Keratinocyte (primary cell): ENCODE results near the gene FARSB. TPM values are rescaled to one million over a fixed set of nuclear protein-coding genes. Genes with fewer than 3 reads are reported as not detected.

Experiments used
- DNase-seq: peaks from one replicate; pipeline ENCODE4 v3.0.0-alpha.2; 2011; ENCODE audit warnings: low read depth, missing footprints, low spot score
- FAIRE-seq: peaks from 2 replicates; lab custom pipeline; 2011; peaks lifted over from hg19 to GRCh38; lab: Jason Lieb, UNC
- H2AFZ ChIP-seq: 2 replicates; pipeline ENCODE4 v1.6.0; 2012; ENCODE audit warnings: low read length, control low read depth, inconsistent platforms; ENCODE audit not compliant: control insufficient read depth
- H3K27ac ChIP-seq: 2 replicates; pipeline ENCODE4 v1.5.1; 2011; ENCODE audit warnings: low read length; ENCODE audit not compliant: control insufficient read depth, insufficient read depth
- H3K27me3 ChIP-seq: 3 replicates; pipeline ENCODE4 v1.6.0; 2011; ENCODE audit warnings: low read length; ENCODE audit not compliant: control insufficient read depth, insufficient read depth; ENCODE audit errors: extremely low read depth
- H3K36me3 ChIP-seq, 2 experiments: 2 replicates in 1 of 2; 3 replicates in 1 of 2; pipeline ENCODE4 v1.5.1; 2011; ENCODE audit warnings: low read length in 2 of 2, mild to moderate bottlenecking in 1 of 2; ENCODE audit not compliant: control insufficient read depth in 2 of 2, insufficient read depth in 2 of 2; ENCODE audit errors: extremely low read depth in 1 of 2
- H3K4me1 ChIP-seq: 3 replicates; pipeline ENCODE4 v1.5.1; 2011; ENCODE audit warnings: low read length; ENCODE audit not compliant: control insufficient read depth, insufficient read depth; ENCODE audit errors: extremely low read depth
- H3K4me2 ChIP-seq: 3 replicates; pipeline ENCODE4 v1.6.0; 2011; ENCODE audit warnings: low read depth, low read length; ENCODE audit not compliant: control insufficient read depth, insufficient read depth; ENCODE audit errors: extremely low read depth
- H3K4me3 ChIP-seq, 3 experiments: fragments of 200-600 bp in 1 of 3; sonication (generic) in 1 of 3; 2 replicates in 2 of 3; 3 replicates in 1 of 3; pipeline ENCODE4 v1.5.1; 2011 to 2016; ENCODE audit warnings: low read length in 3 of 3, mild to moderate bottlenecking in 3 of 3, control low read depth in 2 of 3, inconsistent platforms in 1 of 3, low read depth in 1 of 3, mixed read lengths in 1 of 3, mixed run types in 1 of 3, moderate library complexity in 1 of 3; ENCODE audit not compliant: control insufficient read depth in 2 of 3, insufficient read depth in 2 of 3; ENCODE audit errors: extremely low read depth in 1 of 3
- H3K79me2 ChIP-seq: 2 replicates; pipeline ENCODE4 v1.6.0; 2012; ENCODE audit warnings: low read length; ENCODE audit not compliant: control insufficient read depth, insufficient read depth
- H3K9ac ChIP-seq: 3 replicates; pipeline ENCODE4 v1.6.0; 2011; ENCODE audit warnings: low read length; ENCODE audit not compliant: control insufficient read depth, insufficient read depth; ENCODE audit errors: extremely low read depth
- H3K9me1 ChIP-seq: 3 replicates; pipeline ENCODE4 v1.6.0; 2011; ENCODE audit warnings: low read length; ENCODE audit not compliant: control insufficient read depth, insufficient read depth; ENCODE audit errors: extremely low read depth
- H3K9me3 ChIP-seq: 2 replicates; pipeline ENCODE4 v1.5.1; 2012; ENCODE audit warnings: low read depth, low read length; ENCODE audit not compliant: control insufficient read depth
- H4K20me1 ChIP-seq: 3 replicates; pipeline ENCODE4 v1.6.0; 2011; ENCODE audit warnings: low read length; ENCODE audit not compliant: control insufficient read depth, insufficient read depth; ENCODE audit errors: extremely low read depth
- EZH2 ChIP-seq: IDR thresholded peaks from one replicate; pipeline ENCODE4 v1.6.1; 2012; ENCODE audit warnings: inconsistent platforms, mild to moderate bottlenecking, low read length, moderate library complexity
- dilution Hi-C: fragments of 300-500 bp; cut with MboI; formaldehyde crosslinking; loops from one replicate; pipeline ENCODE4 v1.7.0; 2020; ENCODE audit warnings: low sequenced_read_pairs; ENCODE audit not compliant: extremely low pct_ligation_motif_present
- polyA plus RNA-seq, 5 experiments: library from polyadenylated mRNA; depleted of rRNA in 3 of 5; stranded (reverse) in 3 of 5; stranded (forward) in 1 of 5; unstranded in 1 of 5; fragments of >200 nt; gene quantifications; 1 replicate in 1 of 5; 2 replicates in 3 of 5; 3 replicates in 1 of 5; pipeline versions ENCODE4 v1.2.1 to v1.2.3, GENCODE V29; 2011 to 2012; ENCODE audit warnings: missing spikeins in 2 of 5, low read depth in 1 of 5, low replicate concordance in 1 of 5
- TF ChIP-seq, protein P1 (sequence below), 3 experiments: IDR thresholded peaks in 1 of 3; conservative IDR thresholded peaks in 1 of 3; optimal IDR thresholded peaks in 1 of 3; 2 replicates in 2 of 3; 3 replicates in 1 of 3; pipeline versions ENCODE3 to v1.5.1; 2011; ENCODE audit warnings: low read length in 3 of 3, mild to moderate bottlenecking in 3 of 3, moderate library complexity in 2 of 3, control low read depth in 1 of 3, inconsistent platforms in 1 of 3; ENCODE audit not compliant: insufficient read depth in 2 of 3; ENCODE audit errors: extremely low read depth in 1 of 3

The FARSB gene
- polyA plus RNA-seq, 1 donor (not counting 4 experiments of a cell fraction or from before 2014, with no cell fraction given): 68.8 TPM

DNA sequence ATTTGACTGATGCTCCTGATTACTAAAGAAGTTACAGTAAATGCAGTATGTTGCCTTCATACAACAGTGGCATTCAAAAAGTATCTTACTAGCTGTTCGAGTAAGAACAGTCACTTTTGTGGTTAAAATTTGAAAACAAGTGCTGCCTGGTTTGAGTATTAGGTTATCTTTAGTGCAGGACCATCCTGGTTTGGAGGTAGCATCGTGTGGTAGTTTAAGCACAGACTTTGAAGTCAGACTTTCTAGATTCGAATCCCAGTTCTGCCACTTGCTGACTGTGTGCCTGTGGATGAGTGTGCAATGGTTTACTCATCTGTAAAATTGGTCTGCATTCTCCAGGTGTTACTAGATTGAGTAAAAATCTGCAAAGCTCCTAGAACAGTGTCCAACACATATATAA lies 134.8 kb downstream of the FARSB start:
- Histone ChIP-seq H3K4me2 (no peak overlapping the region), H3K79me2 (no peaks in the 10 kb centered on the region), H3K9me3 (no peaks in the 10 kb centered on the region), H2AFZ (no peak overlapping the region), H3K4me1 (peaks cover 14% of the 10 kb centered on the region), H3K36me3 (no peaks in the 10 kb centered on the region), H3K27ac (no peak overlapping the region), H3K9ac (no peak overlapping the region), H4K20me1 (no peaks in the 10 kb centered on the region), H3K4me3 (no peak overlapping the region), H3K9me1 (no peaks in the 10 kb centered on the region), H3K27me3 (no peaks in the 10 kb centered on the region)
- FAIRE-seq (no peak), DNase-seq (no peak)
- no peak for TF ChIP-seq EZH2
- TF ChIP-seq, protein P1, sequence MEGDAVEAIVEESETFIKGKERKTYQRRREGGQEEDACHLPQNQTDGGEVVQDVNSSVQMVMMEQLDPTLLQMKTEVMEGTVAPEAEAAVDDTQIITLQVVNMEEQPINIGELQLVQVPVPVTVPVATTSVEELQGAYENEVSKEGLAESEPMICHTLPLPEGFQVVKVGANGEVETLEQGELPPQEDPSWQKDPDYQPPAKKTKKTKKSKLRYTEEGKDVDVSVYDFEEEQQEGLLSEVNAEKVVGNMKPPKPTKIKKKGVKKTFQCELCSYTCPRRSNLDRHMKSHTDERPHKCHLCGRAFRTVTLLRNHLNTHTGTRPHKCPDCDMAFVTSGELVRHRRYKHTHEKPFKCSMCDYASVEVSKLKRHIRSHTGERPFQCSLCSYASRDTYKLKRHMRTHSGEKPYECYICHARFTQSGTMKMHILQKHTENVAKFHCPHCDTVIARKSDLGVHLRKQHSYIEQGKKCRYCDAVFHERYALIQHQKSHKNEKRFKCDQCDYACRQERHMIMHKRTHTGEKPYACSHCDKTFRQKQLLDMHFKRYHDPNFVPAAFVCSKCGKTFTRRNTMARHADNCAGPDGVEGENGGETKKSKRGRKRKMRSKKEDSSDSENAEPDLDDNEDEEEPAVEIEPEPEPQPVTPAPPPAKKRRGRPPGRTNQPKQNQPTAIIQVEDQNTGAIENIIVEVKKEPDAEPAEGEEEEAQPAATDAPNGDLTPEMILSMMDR (optimal IDR thresholded peaks at IDR 0.05 in 1 of 3, IDR thresholded peaks at IDR 0.05 in 1 of 3, conservative IDR thresholded peaks at IDR 0.05 in 1 of 3; ENCODE audit: extremely low read depth in 1 of 3, insufficient read depth in 2 of 3, low read length in 3 of 3): no peak
- dilution Hi-C loops: no loop called here

Other genes with a start within 250 kb of the FARSB start
- 0.76 to 7.3 TPM (median 2.6 TPM) in 3 replicates for gene SGPP2, start 231.5 kb downstream of the FARSB start, polyA plus RNA-seq
- not detected in 3 replicates for gene MOGAT1, start 15.6 kb upstream of the FARSB start, polyA plus RNA-seq
- gene ACSL3, start 204.9 kb upstream of the FARSB start, polyA plus RNA-seq: 102 to 197 TPM (median 180 TPM) in 3 replicates